ENCODE measurements around the gene IFRD2. TPM values are rescaled to one million over a fixed set of nuclear protein-coding genes. Genes with fewer than 3 reads are reported as not detected.
"Not testable (repeated sequence)": the region's sequence is repeated elsewhere in the genome, so short reads cannot be mapped to it uniquely, and the experiment has no call there.

Gene IFRD2
- total RNA-seq, 1 donor from 2014 or later = 38.9 TPM

DNA sequence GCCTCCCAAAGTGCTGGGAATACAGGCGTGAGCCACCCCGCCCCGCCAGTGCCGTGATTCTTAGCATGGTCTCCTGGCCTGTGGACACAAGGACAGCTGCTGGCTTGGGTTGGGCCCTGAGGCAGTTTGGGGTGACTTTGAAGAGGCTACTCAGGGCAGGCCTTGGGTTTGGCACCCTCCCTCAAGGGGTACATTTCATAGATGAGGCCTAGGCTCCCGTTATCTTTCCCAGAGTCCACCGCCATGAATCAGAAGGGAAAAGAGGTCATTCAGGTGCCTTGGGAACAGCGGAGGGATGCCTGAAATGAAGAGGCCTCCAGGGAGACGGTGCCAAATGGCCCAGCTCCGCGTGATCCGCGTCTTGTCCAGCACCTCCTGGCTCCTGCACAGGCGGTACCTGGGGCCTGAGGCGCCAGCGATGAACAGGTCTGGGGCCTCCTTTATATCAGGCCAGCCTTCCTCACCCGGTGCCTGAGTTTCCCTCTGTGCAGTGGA, 46.9 kb downstream of the IFRD2 start:
- H3K27me3 Mint-ChIP-seq (ENCODE audit: low read depth) = no peaks in the 10 kb centered on the region
- no peaks in the 10 kb centered on the region for H3K9me3 Mint-ChIP-seq (ENCODE audit: low read depth)
- H3K4me1 Mint-ChIP-seq (ENCODE audit: low read depth) = peaks cover 79% of the 10 kb centered on the region
- peak overlapping the region; percentile 61 for H3K4me3 Mint-ChIP-seq (ENCODE audit: unreplicated experiment)
- peaks cover 5% of the 10 kb centered on the region for H3K36me3 Mint-ChIP-seq (ENCODE audit: low read depth)
- DNase-seq (ENCODE audit: low spot score) = no peak
- TF ChIP-seq, protein P1, sequence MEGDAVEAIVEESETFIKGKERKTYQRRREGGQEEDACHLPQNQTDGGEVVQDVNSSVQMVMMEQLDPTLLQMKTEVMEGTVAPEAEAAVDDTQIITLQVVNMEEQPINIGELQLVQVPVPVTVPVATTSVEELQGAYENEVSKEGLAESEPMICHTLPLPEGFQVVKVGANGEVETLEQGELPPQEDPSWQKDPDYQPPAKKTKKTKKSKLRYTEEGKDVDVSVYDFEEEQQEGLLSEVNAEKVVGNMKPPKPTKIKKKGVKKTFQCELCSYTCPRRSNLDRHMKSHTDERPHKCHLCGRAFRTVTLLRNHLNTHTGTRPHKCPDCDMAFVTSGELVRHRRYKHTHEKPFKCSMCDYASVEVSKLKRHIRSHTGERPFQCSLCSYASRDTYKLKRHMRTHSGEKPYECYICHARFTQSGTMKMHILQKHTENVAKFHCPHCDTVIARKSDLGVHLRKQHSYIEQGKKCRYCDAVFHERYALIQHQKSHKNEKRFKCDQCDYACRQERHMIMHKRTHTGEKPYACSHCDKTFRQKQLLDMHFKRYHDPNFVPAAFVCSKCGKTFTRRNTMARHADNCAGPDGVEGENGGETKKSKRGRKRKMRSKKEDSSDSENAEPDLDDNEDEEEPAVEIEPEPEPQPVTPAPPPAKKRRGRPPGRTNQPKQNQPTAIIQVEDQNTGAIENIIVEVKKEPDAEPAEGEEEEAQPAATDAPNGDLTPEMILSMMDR (IDR thresholded peaks at IDR 0.05) = no peak
- H3K27ac Mint-ChIP-seq (ENCODE audit: unreplicated experiment) = peak overlapping the region; percentile 98

DNA sequence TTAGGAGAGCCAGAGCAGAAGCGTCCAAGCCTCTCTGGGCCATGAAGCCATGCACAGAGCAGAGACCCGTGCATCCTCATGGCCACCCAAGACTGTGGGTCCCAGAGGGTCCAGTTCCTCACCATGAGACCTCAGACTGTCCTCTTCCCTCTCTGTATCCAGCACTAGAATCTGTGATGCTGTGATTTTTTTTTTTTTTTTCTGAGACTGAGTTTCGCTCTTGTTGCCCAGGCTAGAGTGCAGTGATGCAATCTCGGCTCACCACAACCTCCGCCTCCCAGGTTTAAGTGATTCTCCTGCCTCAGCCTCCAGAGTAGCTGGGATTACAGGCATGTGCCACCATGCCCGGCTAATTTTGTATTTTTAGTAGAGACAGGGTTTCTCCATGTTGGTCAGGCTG, 47.4 kb downstream of the IFRD2 start:
- H3K27me3 Mint-ChIP-seq (ENCODE audit: low read depth); DNase-seq (ENCODE audit: low spot score): not testable (repeated sequence)

DNA sequence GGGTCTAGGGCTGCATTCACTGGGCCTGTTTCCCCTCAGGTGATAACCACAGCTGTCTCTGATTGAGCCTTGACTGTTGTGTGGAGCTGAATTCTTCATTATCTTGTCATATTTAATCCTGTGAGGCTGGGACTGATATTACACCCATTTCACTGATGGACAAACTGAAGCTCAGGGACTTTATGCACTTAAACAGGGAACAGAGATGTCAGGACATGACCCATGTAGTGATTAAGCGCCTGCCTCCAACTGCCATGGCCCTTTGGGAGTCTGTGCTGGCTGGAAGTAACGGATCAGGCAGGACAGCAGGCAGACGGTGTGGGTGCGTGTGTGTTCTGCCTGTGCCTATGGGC, 48.7 kb downstream of the IFRD2 start:
- no peak overlapping the region for H3K4me3 Mint-ChIP-seq (ENCODE audit: unreplicated experiment)
- peaks cover 81% of the 10 kb centered on the region for H3K4me1 Mint-ChIP-seq (ENCODE audit: low read depth)
- DNase-seq (ENCODE audit: low spot score) = no peak
- peaks cover 3% of the 10 kb centered on the region for H3K36me3 Mint-ChIP-seq (ENCODE audit: low read depth)
- no peaks in the 10 kb centered on the region for H3K9me3 Mint-ChIP-seq (ENCODE audit: low read depth)
- TF ChIP-seq, protein P1 (IDR thresholded peaks at IDR 0.05) = no peak
- no peaks in the 10 kb centered on the region for H3K27me3 Mint-ChIP-seq (ENCODE audit: low read depth)
- H3K27ac Mint-ChIP-seq (ENCODE audit: unreplicated experiment) = peak overlapping the region; percentile 84

More for the DNA sequence above, 47.4 kb downstream of the IFRD2 start:
- not testable (repeated sequence) for H3K9me3 Mint-ChIP-seq (ENCODE audit: low read depth); H3K36me3 Mint-ChIP-seq (ENCODE audit: low read depth); H3K4me3 Mint-ChIP-seq (ENCODE audit: unreplicated experiment)
- H3K27ac Mint-ChIP-seq (ENCODE audit: unreplicated experiment) = peak overlapping the region; percentile 98
- peaks cover 80% of the 10 kb centered on the region for H3K4me1 Mint-ChIP-seq (ENCODE audit: low read depth)

DNA sequence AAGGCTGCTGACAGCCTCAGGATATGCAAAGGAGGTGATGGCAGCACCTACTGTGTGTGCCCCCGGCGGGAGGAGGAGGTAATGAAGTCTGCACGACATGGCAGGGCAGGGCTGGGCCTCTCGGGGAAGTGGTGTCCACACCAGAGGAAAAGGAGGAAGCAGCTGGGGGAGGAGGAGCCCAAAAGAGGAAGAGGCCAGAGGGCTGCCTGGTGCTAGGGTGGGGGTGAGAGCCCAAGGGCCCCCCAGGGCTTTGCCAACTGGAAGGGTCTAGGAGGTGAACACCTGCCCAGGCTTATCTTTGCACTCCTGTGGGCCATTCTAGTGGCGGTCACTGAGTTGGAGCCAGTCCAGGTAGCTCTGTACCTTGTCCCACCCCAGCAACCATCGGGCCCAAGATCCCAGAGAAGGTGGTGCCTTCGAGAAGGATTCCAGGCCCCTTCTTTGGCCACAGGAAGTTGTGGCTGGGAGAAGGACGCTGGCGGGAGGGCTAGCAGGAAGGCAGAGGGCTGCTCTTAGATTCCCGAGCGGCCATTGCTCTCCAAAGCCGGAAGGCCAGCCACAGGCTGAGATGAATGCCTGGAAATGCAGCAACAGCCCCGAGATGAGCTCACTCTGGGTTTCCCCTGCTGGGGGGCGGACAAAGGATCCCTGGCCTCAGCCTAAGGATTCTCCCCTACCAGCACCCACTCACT, 49.2 kb downstream of the IFRD2 start:
- Mint-ChIP-seq H3K27ac (ENCODE audit: unreplicated experiment) (peak overlapping the region; percentile 84), H3K36me3 (ENCODE audit: low read depth) (peaks cover 3% of the 10 kb centered on the region), H3K4me1 (ENCODE audit: low read depth) (peaks cover 81% of the 10 kb centered on the region), H3K9me3 (ENCODE audit: low read depth) (no peaks in the 10 kb centered on the region), H3K27me3 (ENCODE audit: low read depth) (no peaks in the 10 kb centered on the region), H3K4me3 (ENCODE audit: unreplicated experiment) (no peak overlapping the region)
- TF ChIP-seq, protein P1 (IDR thresholded peaks at IDR 0.05) = no peak
- no peak for DNase-seq (ENCODE audit: low spot score)

DNA sequence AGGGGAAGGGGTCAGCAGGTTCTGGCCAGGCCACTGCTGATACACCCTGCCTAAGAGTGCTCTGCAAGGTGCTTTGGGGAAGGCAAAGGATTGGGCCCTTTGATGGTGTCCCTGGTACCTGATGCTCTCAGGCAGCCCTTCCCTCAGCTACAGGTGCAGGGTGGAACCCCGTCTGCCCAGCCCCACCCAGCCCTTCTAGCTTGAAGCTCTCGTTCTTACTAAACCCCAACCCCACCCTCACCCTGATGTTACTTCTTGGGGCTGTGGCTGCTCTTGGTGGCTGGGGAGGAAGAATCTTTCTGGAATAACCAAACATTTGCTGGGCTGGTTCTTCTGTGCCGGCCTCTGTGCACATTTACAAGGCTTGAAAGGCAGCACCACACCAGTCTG, 49.9 kb downstream of the IFRD2 start:
- H3K27me3 Mint-ChIP-seq (ENCODE audit: low read depth) = no peaks in the 10 kb centered on the region
- H3K9me3 Mint-ChIP-seq (ENCODE audit: low read depth) = no peaks in the 10 kb centered on the region
- DNase-seq (ENCODE audit: low spot score) = no peak
- H3K36me3 Mint-ChIP-seq (ENCODE audit: low read depth) = peaks cover 3% of the 10 kb centered on the region
- TF ChIP-seq, protein P1 (IDR thresholded peaks at IDR 0.05) = no peak
- no peak overlapping the region for H3K4me3 Mint-ChIP-seq (ENCODE audit: unreplicated experiment)
- H3K27ac Mint-ChIP-seq (ENCODE audit: unreplicated experiment) = peak overlapping the region; percentile 84
- H3K4me1 Mint-ChIP-seq (ENCODE audit: low read depth) = peaks cover 77% of the 10 kb centered on the region

All from chondrocyte (in vitro differentiated cells).